C4-2B (cell line): Measurements from ENCODE around the gene ACR.

Experiments used
- CTCF ChIP-seq: fragments of 450-650 bp; conservative IDR thresholded peaks from 2 replicates; pipeline ENCODE4 v1.5.1; 2017; ENCODE audit warnings: mild to moderate bottlenecking
- ZFX ChIP-seq: fragments of 450-650 bp; IDR thresholded peaks from 2 replicates; pipeline ENCODE4 v1.6.1; 2017

DNA sequence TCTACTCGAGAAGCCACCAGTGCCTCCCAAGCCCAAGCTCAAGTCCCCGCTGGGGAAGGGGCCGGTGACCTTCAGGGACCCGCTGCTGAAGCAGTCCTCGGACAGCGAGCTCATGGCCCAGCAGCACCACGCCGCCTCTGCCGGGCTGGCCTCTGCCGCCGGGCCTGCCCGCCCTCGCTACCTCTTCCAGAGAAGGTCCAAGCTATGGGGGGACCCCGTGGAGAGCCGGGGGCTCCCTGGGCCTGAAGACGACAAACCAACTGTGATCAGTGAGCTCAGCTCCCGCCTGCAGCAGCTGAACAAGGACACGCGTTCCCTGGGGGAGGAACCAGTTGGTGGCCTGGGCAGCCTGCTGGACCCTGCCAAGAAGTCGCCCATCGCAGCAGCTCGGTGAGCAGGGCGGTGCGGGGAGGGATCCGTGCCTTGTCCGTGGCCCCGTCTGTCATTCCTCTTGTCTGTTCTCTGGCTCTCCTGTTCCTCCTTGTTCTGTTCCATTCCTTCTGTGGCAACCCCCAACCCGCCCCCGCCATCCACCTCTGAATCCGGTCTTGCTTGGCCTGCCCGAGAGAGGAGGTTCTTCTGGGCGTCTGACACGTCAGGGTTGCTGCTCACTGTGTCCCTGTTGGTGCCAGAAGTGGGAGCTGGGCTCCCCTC lies 15.8 kb upstream of the ACR start:
- no peak for TF ChIP-seq CTCF
- TF ChIP-seq ZFX, result no peak
